NCI-H226 (cell line): ENCODE results near the gene ZBTB7B.
A peak's percentile ranks its signal among the peaks of the same experiment; 100 is the strongest.

Experiments
- DNase-seq: peaks from one replicate; pipeline ENCODE4 v3.0.0-alpha.2; 2015

ZBTB7B gene

GRCh38 chr1:155002464-155003226 is at the start of gene ZBTB7B:
Gene ZBTB7B, plus strand, starts transcription at chr1:155002802. Its CDS starts 11,859 bp downstream, at chr1:155014661.
- no peak for DNase-seq

- DNase-seq = no peak
Measured at GRCh38 chr1:154953611-154954038, 49.0 kb upstream of the ZBTB7B start.

GRCh38 chr1:154954541-154954940 is 48.1 kb upstream of the ZBTB7B start:
- DNase-seq = no peak

GRCh38 chr1:154955039-154955717 is 47.4 kb upstream of the ZBTB7B start:
- peak; percentile 32 for DNase-seq

GRCh38 chr1:154955718-154956543 is 46.7 kb upstream of the ZBTB7B start, which contains the start of gene PBXIP1:
Gene PBXIP1, minus strand, starts transcription at chr1:154956099. Its CDS starts 2,378 bp downstream, at chr1:154953721.
- peak; percentile 82 for DNase-seq

- no peak for DNase-seq
Measured at GRCh38 chr1:154956544-154956941, 46.1 kb upstream of the ZBTB7B start.

- DNase-seq = no peak
Measured at GRCh38 chr1:154957091-154957657, 45.4 kb upstream of the ZBTB7B start.

- no peak for DNase-seq
Measured at GRCh38 chr1:154958036-154958435, 44.6 kb upstream of the ZBTB7B start.

- DNase-seq = no peak
Measured at GRCh38 chr1:154958681-154959425, 43.7 kb upstream of the ZBTB7B start.

GRCh38 chr1:154959426-154959780 is 43.2 kb upstream of the ZBTB7B start:
- DNase-seq = no peak

- DNase-seq = no peak
Measured at GRCh38 chr1:154960446-154961136, 42.0 kb upstream of the ZBTB7B start.

GRCh38 chr1:154961207-154962155 is 41.1 kb upstream of the ZBTB7B start, which contains the start of gene PYGO2:
Gene PYGO2, minus strand, starts transcription at chr1:154961782. Its CDS starts 206 bp downstream, at chr1:154961576.
- DNase-seq = peak; percentile 76

- DNase-seq = no peak
Measured at GRCh38 chr1:154962156-154962749, 40.3 kb upstream of the ZBTB7B start.

- DNase-seq = no peak
Measured at GRCh38 chr1:154962795-154963330, 39.7 kb upstream of the ZBTB7B start.

- no peak for DNase-seq
Measured at GRCh38 chr1:154963643-154964042, 39.0 kb upstream of the ZBTB7B start.

- DNase-seq = no peak
Measured at GRCh38 chr1:154964359-154964758, 38.2 kb upstream of the ZBTB7B start.

GRCh38 chr1:154966111-154966510 is 36.5 kb upstream of the ZBTB7B start:
- DNase-seq = no peak

- no peak for DNase-seq
Measured at GRCh38 chr1:154967331-154967950, 35.2 kb upstream of the ZBTB7B start.

- no peak for DNase-seq
Measured at GRCh38 chr1:154968731-154969130, 33.9 kb upstream of the ZBTB7B start.
